ENCODE data around the gene RGS7BP.

Gene RGS7BP

GRCh38 chr5:64505769-64506566 lies at the start of gene RGS7BP:
Gene RGS7BP, plus strand, starts transcription at chr5:64506015. Its CDS starts 610 bp downstream, at chr5:64506625.
- H3K4me3 ChIP-seq (ENCODE audit: control insufficient read depth, low read depth, low read length): peak within 1 kb of the TSS; percentile 26
- no peak for TF ChIP-seq CTCF (IDR thresholded peaks at IDR 0.05; ENCODE audit: control insufficient read depth, insufficient read depth, low read depth, low read length, missing control alignments)
- no peak for DNase-seq (ENCODE audit: low read depth)

- no peak for TF ChIP-seq CTCF (IDR thresholded peaks at IDR 0.05; ENCODE audit: control insufficient read depth, insufficient read depth, low read depth, low read length, missing control alignments)
- H3K4me3 ChIP-seq (ENCODE audit: control insufficient read depth, low read depth, low read length): no peak overlapping the region
- DNase-seq (ENCODE audit: low read depth): no peak
Measured at GRCh38 chr5:64457846-64458245, 48.0 kb upstream of the RGS7BP start.

GRCh38 chr5:64458948-64459347 lies 46.9 kb upstream of the RGS7BP start:
- DNase-seq (ENCODE audit: low read depth): no peak
- TF ChIP-seq CTCF (IDR thresholded peaks at IDR 0.05; ENCODE audit: control insufficient read depth, insufficient read depth, low read depth, low read length, missing control alignments): no peak
- no peak overlapping the region for H3K4me3 ChIP-seq (ENCODE audit: control insufficient read depth, low read depth, low read length)

- H3K4me3 ChIP-seq (ENCODE audit: control insufficient read depth, low read depth, low read length): no peak overlapping the region
- no peak for TF ChIP-seq CTCF (IDR thresholded peaks at IDR 0.05; ENCODE audit: control insufficient read depth, insufficient read depth, low read depth, low read length, missing control alignments)
Measured at GRCh38 chr5:64462391-64462790, 43.4 kb upstream of the RGS7BP start.

GRCh38 chr5:64486163-64486562 lies 19.7 kb upstream of the RGS7BP start:
- TF ChIP-seq CTCF (IDR thresholded peaks at IDR 0.05; ENCODE audit: control insufficient read depth, insufficient read depth, low read depth, low read length, missing control alignments): no peak
- DNase-seq (ENCODE audit: low read depth): no peak

More at GRCh38 chr5:64462391-64462790, 43.4 kb upstream of the RGS7BP start:
- DNase-seq (ENCODE audit: low read depth): no peak

GRCh38 chr5:64487283-64487682 lies 18.5 kb upstream of the RGS7BP start:
- DNase-seq (ENCODE audit: low read depth): no peak
- no peak overlapping the region for H3K4me3 ChIP-seq (ENCODE audit: control insufficient read depth, low read depth, low read length)
- no peak for TF ChIP-seq CTCF (IDR thresholded peaks at IDR 0.05; ENCODE audit: control insufficient read depth, insufficient read depth, low read depth, low read length, missing control alignments)

More at GRCh38 chr5:64486163-64486562, 19.7 kb upstream of the RGS7BP start:
- no peak overlapping the region for H3K4me3 ChIP-seq (ENCODE audit: control insufficient read depth, low read depth, low read length)
